Superior temporal gyrus (tissue), 1 donor: ENCODE measurements around the gene ROR2.
A peak's percentile ranks its signal among the peaks of the same experiment; 100 is the strongest.
"Not testable (repeated sequence)": the region's sequence is repeated elsewhere in the genome, so short reads cannot be mapped to it uniquely, and the experiment has no call there.

Source experiments
- DNase-seq: peaks from one replicate; pipeline ENCODE4 v3.0.0-alpha.2; 2016; ENCODE audit errors: extremely low spot score

Gene ROR2

GRCh38 chr9:91949946-91950664, at the start of gene ROR2:
TSS of gene ROR2 (minus strand) at chr9:91950228.
- DNase-seq: no peak

- DNase-seq: no peak
These were observed 45.1 kb upstream of the ROR2 start for GRCh38 chr9:91995000-91995655.

- no peak for DNase-seq
These were observed 44.4 kb upstream of the ROR2 start for GRCh38 chr9:91994422-91994821.

GRCh38 chr9:91992461-91993041, 42.5 kb upstream of the ROR2 start:
- DNase-seq: no peak

- no peak for DNase-seq
These were observed 41.8 kb upstream of the ROR2 start for GRCh38 chr9:91991721-91992341.

- no peak for DNase-seq
These were observed 36.2 kb upstream of the ROR2 start for GRCh38 chr9:91986248-91986647.

- DNase-seq: no peak
These were observed 35.7 kb upstream of the ROR2 start for GRCh38 chr9:91985692-91986091.

GRCh38 chr9:91978740-91979414, 28.8 kb upstream of the ROR2 start:
- no peak for DNase-seq

- DNase-seq: not testable (repeated sequence)
These were observed 25.2 kb upstream of the ROR2 start for GRCh38 chr9:91975254-91975653.

GRCh38 chr9:91972711-91973110, 22.7 kb upstream of the ROR2 start:
- no peak for DNase-seq

GRCh38 chr9:91972076-91972626, 22.1 kb upstream of the ROR2 start:
- DNase-seq: no peak

GRCh38 chr9:91967259-91967658, 17.2 kb upstream of the ROR2 start:
- DNase-seq: no peak

GRCh38 chr9:91966503-91966902, 16.5 kb upstream of the ROR2 start:
- DNase-seq: no peak

- DNase-seq: no peak
These were observed 13.7 kb upstream of the ROR2 start for GRCh38 chr9:91963711-91964240.

- DNase-seq: no peak
These were observed 10.3 kb upstream of the ROR2 start for GRCh38 chr9:91960367-91960766.

GRCh38 chr9:91958174-91958573, 8.1 kb upstream of the ROR2 start:
- no peak for DNase-seq

GRCh38 chr9:91954841-91955471, 4.9 kb upstream of the ROR2 start:
- DNase-seq: peak; percentile 37

- no peak for DNase-seq
These were observed 3.7 kb upstream of the ROR2 start for GRCh38 chr9:91953718-91954117.

GRCh38 chr9:91951944-91952520, 2.0 kb upstream of the ROR2 start:
- no peak for DNase-seq

GRCh38 chr9:91949392-91949945, 559 bp downstream of the ROR2 start:
- no peak for DNase-seq
